Skeletal muscle satellite cell (primary cell): ENCODE data around the gene BAZ2B.

Experiments
- H3K27me3 ChIP-seq: 2 replicates; pipeline ENCODE4 v1.7.0; 2013; ENCODE audit warnings: low read length; ENCODE audit not compliant: control insufficient read depth, insufficient read depth
- H3K36me3 ChIP-seq: 2 replicates; pipeline ENCODE4 v1.7.0; 2013; ENCODE audit warnings: mild to moderate bottlenecking, control low read depth, low read length; ENCODE audit not compliant: insufficient read depth
- H3K4me1 ChIP-seq: 2 replicates; pipeline ENCODE4 v1.7.0; 2013; ENCODE audit warnings: low read length; ENCODE audit not compliant: control insufficient read depth, insufficient read depth
- H3K4me2 ChIP-seq: 2 replicates; pipeline ENCODE4 v1.7.0; 2013; ENCODE audit warnings: mild to moderate bottlenecking, low read length
- H3K4me3 ChIP-seq: 2 replicates; pipeline ENCODE4 v1.7.0; 2013; ENCODE audit warnings: low read length
- H3K9ac ChIP-seq: 2 replicates; pipeline ENCODE4 v1.7.0; 2013; ENCODE audit warnings: mild to moderate bottlenecking, low read depth, low read length, moderate library complexity
- H3K9me3 ChIP-seq: replicated peaks from 2 replicates; pipeline ENCODE4 v1.7.0; 2013; ENCODE audit warnings: mild to moderate bottlenecking, control low read depth, low read length

The BAZ2B gene

GRCh38 chr2:159614534-159615366 is 1.6 kb downstream of the BAZ2B start:
- Histone ChIP-seq H3K27me3 (no peaks in the 10 kb centered on the region), H3K4me3 (peak overlapping the region; percentile 90), H3K4me1 (peaks cover 31% of the 10 kb centered on the region), H3K9me3 (no peaks in the 10 kb centered on the region), H3K9ac (peak overlapping the region; percentile 93), H3K4me2 (peak overlapping the region; percentile 85), H3K36me3 (no peaks in the 10 kb centered on the region)

- Histone ChIP-seq H3K9me3 (no peaks in the 10 kb centered on the region), H3K27me3 (no peaks in the 10 kb centered on the region), H3K4me2 (peak overlapping the region; percentile 85), H3K4me3 (peak overlapping the region; percentile 90), H3K9ac (peak overlapping the region; percentile 93), H3K4me1 (peaks cover 31% of the 10 kb centered on the region), H3K36me3 (no peaks in the 10 kb centered on the region)
Observed at GRCh38 chr2:159613651-159614285, 2.6 kb downstream of the BAZ2B start.

- Histone ChIP-seq H3K4me3 (peak overlapping the region; percentile 90), H3K4me1 (peaks cover 31% of the 10 kb centered on the region), H3K9ac (peak overlapping the region; percentile 93), H3K36me3 (no peaks in the 10 kb centered on the region), H3K4me2 (peak overlapping the region; percentile 85), H3K27me3 (no peaks in the 10 kb centered on the region), H3K9me3 (no peaks in the 10 kb centered on the region)
Observed at GRCh38 chr2:159613091-159613490, 3.3 kb downstream of the BAZ2B start.

- H3K4me1 ChIP-seq: peaks cover 26% of the 10 kb centered on the region
- H3K4me3 ChIP-seq: peak overlapping the region; percentile 12
- H3K9ac ChIP-seq: peak overlapping the region; percentile 93
- no peaks in the 10 kb centered on the region for H3K27me3 ChIP-seq
- no peaks in the 10 kb centered on the region for H3K36me3 ChIP-seq
- H3K9me3 ChIP-seq: no peaks in the 10 kb centered on the region
- peak overlapping the region; percentile 85 for H3K4me2 ChIP-seq
Observed at GRCh38 chr2:159612255-159612901, 4.0 kb downstream of the BAZ2B start.

GRCh38 chr2:159609811-159610549 is 6.4 kb downstream of the BAZ2B start:
- H3K9ac ChIP-seq: no peak overlapping the region
- no peaks in the 10 kb centered on the region for H3K36me3 ChIP-seq
- no peaks in the 10 kb centered on the region for H3K27me3 ChIP-seq
- no peaks in the 10 kb centered on the region for H3K9me3 ChIP-seq
- H3K4me1 ChIP-seq: peaks cover 16% of the 10 kb centered on the region
- no peak overlapping the region for H3K4me3 ChIP-seq
- H3K4me2 ChIP-seq: no peak overlapping the region

- Histone ChIP-seq H3K4me2 (no peak overlapping the region), H3K9me3 (no peaks in the 10 kb centered on the region), H3K4me1 (peaks cover 15% of the 10 kb centered on the region), H3K36me3 (no peaks in the 10 kb centered on the region), H3K9ac (no peak overlapping the region), H3K27me3 (no peaks in the 10 kb centered on the region), H3K4me3 (no peak overlapping the region)
Observed at GRCh38 chr2:159608723-159609308, 7.5 kb downstream of the BAZ2B start.

GRCh38 chr2:159608108-159608507 is 8.2 kb downstream of the BAZ2B start:
- Histone ChIP-seq H3K36me3 (no peaks in the 10 kb centered on the region), H3K4me3 (no peak overlapping the region)

GRCh38 chr2:159606287-159606686 is 10.1 kb downstream of the BAZ2B start:
- Histone ChIP-seq H3K9ac (no peak overlapping the region), H3K4me3 (no peak overlapping the region), H3K4me1 (no peaks in the 10 kb centered on the region), H3K4me2 (no peak overlapping the region), H3K27me3 (no peaks in the 10 kb centered on the region), H3K9me3 (no peaks in the 10 kb centered on the region), H3K36me3 (no peaks in the 10 kb centered on the region)

More at GRCh38 chr2:159608108-159608507, 8.2 kb downstream of the BAZ2B start:
- Histone ChIP-seq H3K27me3 (no peaks in the 10 kb centered on the region), H3K9ac (no peak overlapping the region), H3K4me2 (no peak overlapping the region), H3K9me3 (no peaks in the 10 kb centered on the region), H3K4me1 (peaks cover 8% of the 10 kb centered on the region)

GRCh38 chr2:159605441-159606178 is 10.7 kb downstream of the BAZ2B start:
- H3K4me3 ChIP-seq: no peak overlapping the region
- H3K9ac ChIP-seq: no peak overlapping the region
- no peaks in the 10 kb centered on the region for H3K36me3 ChIP-seq
- no peaks in the 10 kb centered on the region for H3K9me3 ChIP-seq
- no peak overlapping the region for H3K4me2 ChIP-seq
- no peaks in the 10 kb centered on the region for H3K27me3 ChIP-seq
- H3K4me1 ChIP-seq: peaks cover 5% of the 10 kb centered on the region

- Histone ChIP-seq H3K36me3 (no peaks in the 10 kb centered on the region), H3K4me2 (no peak overlapping the region), H3K4me1 (peaks cover 5% of the 10 kb centered on the region), H3K4me3 (no peak overlapping the region), H3K27me3 (no peaks in the 10 kb centered on the region), H3K9me3 (no peaks in the 10 kb centered on the region), H3K9ac (no peak overlapping the region)
Observed at GRCh38 chr2:159604159-159604558, 12.2 kb downstream of the BAZ2B start.
